ENCODE data around the gene PANX2. TPM values are rescaled to one million over a fixed set of nuclear protein-coding genes. Genes with fewer than 3 reads are reported as not detected.

The PANX2 gene
- total and polyA plus RNA-seq, 9 of the 15 experiments (the other 6 are each of a cell fraction or from before 2014, with no cell fraction given) = 0.01 to 3.9 (median 0.67) TPM; not detected in 1

- TF ChIP-seq PHB2 (IDR thresholded peaks at IDR 0.05; ENCODE audit: low read depth) (no peak), ZNF740 (CRISPR knock-in tag; IDR thresholded peaks at IDR 0.05) (no peak), ZNF740 (tag; IDR thresholded peaks at IDR 0.05) (no peak), RB1 (IDR thresholded peaks at IDR 0.05; ENCODE audit: low read depth) (peak; percentile 31; the same call in 1 of the 2 replicates), RBBP5 (IDR thresholded peaks at IDR 0.05; ENCODE audit: borderline replicate concordance, insufficient read depth, low read length, poor library complexity, severe bottlenecking) (peak; percentile 55), CHD1 (IDR thresholded peaks at IDR 0.05; ENCODE audit: low read length) (peak; percentile 70), ZBTB7A (IDR thresholded peaks at IDR 0.05; ENCODE audit: borderline replicate concordance, control insufficient read depth, low read depth, low read length) (peak; percentile 39; the same call in 1 of the 2 replicates), ZNF23 (CRISPR knock-in tag; IDR thresholded peaks at IDR 0.05) (no peak), RBM39 (optimal IDR thresholded peaks at IDR 0.05; ENCODE audit: low read depth, low read length) (no peak), POLR2G (IDR thresholded peaks at IDR 0.05; ENCODE audit: low read depth, low read length) (peak; percentile 28; the same call in 1 of the 2 replicates), PHF8 (IDR thresholded peaks at IDR 0.05; ENCODE audit: borderline replicate concordance, low read length) (peak; percentile 35; the same call in 1 of the 2 replicates)
Observed at GRCh38 chr22:50170453-50171318, at the start of gene PANX2 (continued).
